WTC11 (cell line): ENCODE results near the gene C2CD2. TPM values are rescaled to one million over a fixed set of nuclear protein-coding genes. Genes with fewer than 3 reads are reported as not detected.

Experiments used
- ATAC-seq: fragments of 200-7000 bp; cut with Tn5 transposase; 2 replicates; pipeline ENCODE4 v1.10.0; 2021; ENCODE audit warnings: mild to moderate bottlenecking, moderate library complexity
- CTCF ChIA-PET: fragments of 300-600 bp; sonication (Branson Sonifier 250); formaldehyde crosslinking; loops from one replicate; lab custom pipeline; 2021; ENCODE audit warnings: antibody characterized with exemption; lab: Charles Lee
- POLR2A ChIA-PET: fragments of 350-600 bp; sonication (Branson Sonifier 250); formaldehyde crosslinking; loops from one replicate; lab custom pipeline; 2021; ENCODE audit warnings: antibody characterized with exemption; lab: Charles Lee
- DNase-seq: peaks from one replicate; pipeline ENCODE4 v3.0.0; 2021; ENCODE audit warnings: low spot score
- H3K27ac Mint-ChIP-seq: 2 replicates; pipeline ENCODE4 v1.8.0; 2021; ENCODE audit warnings: mixed read lengths
- H3K27me3 Mint-ChIP-seq: 2 replicates; pipeline ENCODE4 v1.8.0; 2021; ENCODE audit warnings: low read depth, mild to moderate bottlenecking, moderate library complexity, mixed read lengths
- H3K36me3 Mint-ChIP-seq: 2 replicates; pipeline ENCODE4 v1.8.0; 2021; ENCODE audit warnings: mixed read lengths
- H3K4me1 Mint-ChIP-seq: 2 replicates; pipeline ENCODE4 v1.8.0; 2022; ENCODE audit warnings: mixed read lengths
- H3K4me3 Mint-ChIP-seq: 2 replicates; pipeline ENCODE4 v1.8.0; 2021; ENCODE audit warnings: mild to moderate bottlenecking, moderate library complexity, mixed read lengths
- H3K9me3 Mint-ChIP-seq: 2 replicates; pipeline ENCODE4 v1.8.0; 2021; ENCODE audit warnings: mixed read lengths
- ATF3 ChIP-seq: sonication (generic); formaldehyde crosslinking; conservative IDR thresholded peaks from 2 replicates; pipeline ENCODE4 v1.8.1; 2022; ENCODE audit warnings: mild to moderate bottlenecking, missing genetic modification reagents
- CREB1 ChIP-seq: sonication (generic); formaldehyde crosslinking; IDR thresholded peaks from 2 replicates; pipeline ENCODE4 v1.8.0; 2023; ENCODE audit warnings: mild to moderate bottlenecking, missing genetic modification reagents
- EMX1 ChIP-seq: fragments of 250-450 bp; sonication (Bioruptor Pico); IDR thresholded peaks from 2 replicates; pipeline ENCODE4 v1.8.0; 2021; ENCODE audit warnings: mild to moderate bottlenecking
- ESRRA ChIP-seq: sonication (generic); formaldehyde crosslinking; IDR thresholded peaks from 2 replicates; pipeline ENCODE4 v1.8.1; 2022; ENCODE audit warnings: mild to moderate bottlenecking, missing genetic modification reagents, borderline replicate concordance
- FOXJ3 ChIP-seq: sonication (generic); formaldehyde crosslinking; IDR thresholded peaks from 2 replicates; pipeline ENCODE4 v1.9.0; 2021; ENCODE audit warnings: missing genetic modification reagents, mild to moderate bottlenecking, borderline replicate concordance
- GTF2I ChIP-seq: fragments of 250-450 bp; sonication (Bioruptor Pico); conservative IDR thresholded peaks from 2 replicates; pipeline ENCODE4 v1.4.0; 2021; ENCODE audit warnings: mild to moderate bottlenecking
- JAZF1 ChIP-seq: fragments of 250-450 bp; sonication (Bioruptor Pico); IDR thresholded peaks from 2 replicates; pipeline ENCODE4 v1.9.0; 2021; ENCODE audit warnings: moderate library complexity, mild to moderate bottlenecking, inconsistent platforms
- NFYB ChIP-seq: sonication (generic); formaldehyde crosslinking; conservative IDR thresholded peaks from 2 replicates; pipeline ENCODE4 v1.8.0; 2022; ENCODE audit warnings: low read depth, missing genetic modification reagents
- NR2C2 ChIP-seq: sonication (generic); formaldehyde crosslinking; IDR thresholded peaks from 2 replicates; pipeline ENCODE4 v1.8.0; 2022; ENCODE audit warnings: mild to moderate bottlenecking, missing genetic modification reagents
- PREB ChIP-seq: sonication (generic); formaldehyde crosslinking; IDR thresholded peaks from 2 replicates; pipeline ENCODE4 v1.8.1; 2022; ENCODE audit warnings: mild to moderate bottlenecking, missing genetic modification reagents, moderate library complexity, borderline replicate concordance
- PRRX2 ChIP-seq: fragments of 250-450 bp; sonication (Bioruptor Pico); IDR thresholded peaks from 2 replicates; pipeline ENCODE4 v1.8.0; 2021; ENCODE audit warnings: mild to moderate bottlenecking
- SMAD3 ChIP-seq: sonication (generic); formaldehyde crosslinking; IDR thresholded peaks from 2 replicates; pipeline ENCODE4 v1.8.0; 2022; ENCODE audit warnings: missing genetic modification reagents, mild to moderate bottlenecking, borderline replicate concordance
- STAT6 ChIP-seq: sonication (generic); formaldehyde crosslinking; conservative IDR thresholded peaks from 2 replicates; pipeline ENCODE4 v1.8.1; 2023; ENCODE audit warnings: mild to moderate bottlenecking, low read depth, missing genetic modification reagents, moderate library complexity
- TEAD4 ChIP-seq: sonication (generic); formaldehyde crosslinking; IDR thresholded peaks from 2 replicates; pipeline ENCODE4 v1.8.0; 2022; ENCODE audit warnings: mild to moderate bottlenecking, missing genetic modification reagents
- ZBTB21 ChIP-seq: sonication (generic); formaldehyde crosslinking; IDR thresholded peaks from 2 replicates; pipeline ENCODE4 v1.8.1; 2023; ENCODE audit warnings: mild to moderate bottlenecking, missing genetic modification reagents, borderline replicate concordance
- ZBTB43 ChIP-seq: sonication (generic); formaldehyde crosslinking; IDR thresholded peaks from 2 replicates; pipeline ENCODE4 v1.8.1; 2023; ENCODE audit warnings: mild to moderate bottlenecking, missing genetic modification reagents
- ZNF219 ChIP-seq: sonication (generic); formaldehyde crosslinking; IDR thresholded peaks from 2 replicates; pipeline ENCODE4 v1.8.0; 2023; ENCODE audit warnings: missing genetic modification reagents, mild to moderate bottlenecking, borderline replicate concordance
- ZNF416 ChIP-seq: fragments of 250-450 bp; sonication (Bioruptor Pico); IDR thresholded peaks from 2 replicates; pipeline ENCODE4 v1.9.0; 2021; ENCODE audit warnings: mild to moderate bottlenecking, inconsistent platforms
- total RNA-seq: library from RNA; stranded (reverse); gene quantifications from 3 replicates; pipeline ENCODE4 v1.2.3, GENCODE V29; 2021
- TF ChIP-seq, protein P1 (sequence below): sonication (generic); formaldehyde crosslinking; IDR thresholded peaks from 2 replicates; pipeline ENCODE4 v1.8.1; 2022; ENCODE audit warnings: low read depth, missing genetic modification reagents, borderline replicate concordance
- TF ChIP-seq, protein P2 (sequence below): fragments of 250-450 bp; sonication (Bioruptor Pico); IDR thresholded peaks from 2 replicates; pipeline ENCODE4 v1.9.0; 2021; ENCODE audit warnings: moderate library complexity, mild to moderate bottlenecking, inconsistent platforms, borderline replicate concordance
- TF ChIP-seq, protein P3 (sequence below): fragments of 200-600 bp; IDR thresholded peaks from 2 replicates; pipeline ENCODE4 v1.8.0; 2022; ENCODE audit warnings: antibody characterized with exemption
- TF ChIP-seq, protein P4 (sequence below): sonication (generic); formaldehyde crosslinking; IDR thresholded peaks from 2 replicates; pipeline ENCODE4 v1.8.0; 2023; ENCODE audit warnings: mild to moderate bottlenecking, missing genetic modification reagents

Gene C2CD2
- total RNA-seq, 1 experiment from 2014 or later: 11.2 TPM

DNA sequence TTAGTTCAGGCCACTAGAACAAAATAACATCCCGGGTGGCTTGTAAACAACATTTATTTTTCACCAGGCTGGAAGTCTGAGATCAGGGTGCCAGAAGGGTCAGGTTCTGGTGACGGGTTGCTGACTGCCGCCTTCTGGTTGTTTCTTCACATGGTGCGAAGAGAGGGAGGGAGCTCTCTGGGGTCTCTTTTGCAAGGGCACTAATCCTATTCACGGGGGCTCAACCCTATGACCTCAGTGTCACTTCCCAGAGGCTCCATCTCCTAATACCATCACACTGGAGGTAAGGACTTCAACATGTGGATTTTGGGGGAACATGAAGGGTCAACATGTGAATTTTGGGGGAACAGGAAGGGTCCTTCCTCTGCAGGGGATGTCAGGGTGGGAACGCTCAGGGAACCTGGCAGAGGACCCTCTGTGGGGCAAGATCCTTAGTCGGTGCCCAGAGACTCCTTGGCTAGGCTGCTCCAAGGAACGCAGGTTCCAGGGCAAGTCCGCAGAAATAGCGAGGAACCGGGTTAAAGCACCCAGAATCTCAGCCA is 8.7 kb upstream of the C2CD2 start:
- H3K27me3 Mint-ChIP-seq: no peaks in the 10 kb centered on the region
- POLR2A ChIA-PET: no interaction called here
- no peaks in the 10 kb centered on the region for H3K36me3 Mint-ChIP-seq
- H3K4me3 Mint-ChIP-seq: no peak overlapping the region
- H3K27ac Mint-ChIP-seq: no peak overlapping the region
- CTCF ChIA-PET: interaction anchor here (0.8 to 2.7 kb wide), 2 partner anchors 8 to 155 kb away, joined by 3 to 8 read pairs; no protein-coding TSS in a partner anchor
- ATAC-seq (no peak), DNase-seq (no peak)
- no peaks in the 10 kb centered on the region for H3K9me3 Mint-ChIP-seq
- peaks cover 21% of the 10 kb centered on the region for H3K4me1 Mint-ChIP-seq
- no peak for TF ChIP-seq TEAD4 (CRISPR knock-in tag)
- no peak for TF ChIP-seq NFYB (CRISPR knock-in tag)
- no peak for TF ChIP-seq JAZF1
- TF ChIP-seq ZBTB21: no peak
- TF ChIP-seq ATF3 (CRISPR knock-in tag): no peak
- no peak for TF ChIP-seq ESRRA (CRISPR knock-in tag)
- no peak for TF ChIP-seq SMAD3 (CRISPR knock-in tag)
- TF ChIP-seq, protein P1, sequence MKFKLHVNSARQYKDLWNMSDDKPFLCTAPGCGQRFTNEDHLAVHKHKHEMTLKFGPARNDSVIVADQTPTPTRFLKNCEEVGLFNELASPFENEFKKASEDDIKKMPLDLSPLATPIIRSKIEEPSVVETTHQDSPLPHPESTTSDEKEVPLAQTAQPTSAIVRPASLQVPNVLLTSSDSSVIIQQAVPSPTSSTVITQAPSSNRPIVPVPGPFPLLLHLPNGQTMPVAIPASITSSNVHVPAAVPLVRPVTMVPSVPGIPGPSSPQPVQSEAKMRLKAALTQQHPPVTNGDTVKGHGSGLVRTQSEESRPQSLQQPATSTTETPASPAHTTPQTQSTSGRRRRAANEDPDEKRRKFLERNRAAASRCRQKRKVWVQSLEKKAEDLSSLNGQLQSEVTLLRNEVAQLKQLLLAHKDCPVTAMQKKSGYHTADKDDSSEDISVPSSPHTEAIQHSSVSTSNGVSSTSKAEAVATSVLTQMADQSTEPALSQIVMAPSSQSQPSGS (CRISPR knock-in tag): no peak
- TF ChIP-seq ZNF219 (CRISPR knock-in tag): no peak
- TF ChIP-seq ZNF416 (CRISPR knock-in tag): no peak
- TF ChIP-seq, protein P2, sequence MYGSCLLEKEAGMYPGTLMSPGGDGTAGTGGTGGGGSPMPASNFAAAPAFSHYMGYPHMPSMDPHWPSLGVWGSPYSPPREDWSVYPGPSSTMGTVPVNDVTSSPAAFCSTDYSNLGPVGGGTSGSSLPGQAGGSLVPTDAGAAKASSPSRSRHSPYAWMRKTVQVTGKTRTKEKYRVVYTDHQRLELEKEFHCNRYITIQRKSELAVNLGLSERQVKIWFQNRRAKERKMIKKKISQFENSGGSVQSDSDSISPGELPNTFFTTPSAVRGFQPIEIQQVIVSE (CRISPR knock-in tag): no peak
- TF ChIP-seq NR2C2 (CRISPR knock-in tag): no peak
- TF ChIP-seq ZBTB43 (CRISPR knock-in tag): no peak
- TF ChIP-seq CREB1: no peak
- no peak for TF ChIP-seq PREB
- no peak for TF ChIP-seq EMX1 (CRISPR knock-in tag)
- no peak for TF ChIP-seq GTF2I (CRISPR knock-in tag)
- TF ChIP-seq FOXJ3 (CRISPR knock-in tag): no peak

GRCh38 chr21:41961753-41962152 is 7.9 kb upstream of the C2CD2 start:
- Mint-ChIP-seq H3K27ac (no peak overlapping the region), H3K4me3 (no peak overlapping the region), H3K27me3 (no peaks in the 10 kb centered on the region), H3K9me3 (no peaks in the 10 kb centered on the region), H3K36me3 (no peaks in the 10 kb centered on the region), H3K4me1 (peaks cover 18% of the 10 kb centered on the region)
- TF ChIP-seq ZNF219 (CRISPR knock-in tag): no peak
- TF ChIP-seq, protein P3, sequence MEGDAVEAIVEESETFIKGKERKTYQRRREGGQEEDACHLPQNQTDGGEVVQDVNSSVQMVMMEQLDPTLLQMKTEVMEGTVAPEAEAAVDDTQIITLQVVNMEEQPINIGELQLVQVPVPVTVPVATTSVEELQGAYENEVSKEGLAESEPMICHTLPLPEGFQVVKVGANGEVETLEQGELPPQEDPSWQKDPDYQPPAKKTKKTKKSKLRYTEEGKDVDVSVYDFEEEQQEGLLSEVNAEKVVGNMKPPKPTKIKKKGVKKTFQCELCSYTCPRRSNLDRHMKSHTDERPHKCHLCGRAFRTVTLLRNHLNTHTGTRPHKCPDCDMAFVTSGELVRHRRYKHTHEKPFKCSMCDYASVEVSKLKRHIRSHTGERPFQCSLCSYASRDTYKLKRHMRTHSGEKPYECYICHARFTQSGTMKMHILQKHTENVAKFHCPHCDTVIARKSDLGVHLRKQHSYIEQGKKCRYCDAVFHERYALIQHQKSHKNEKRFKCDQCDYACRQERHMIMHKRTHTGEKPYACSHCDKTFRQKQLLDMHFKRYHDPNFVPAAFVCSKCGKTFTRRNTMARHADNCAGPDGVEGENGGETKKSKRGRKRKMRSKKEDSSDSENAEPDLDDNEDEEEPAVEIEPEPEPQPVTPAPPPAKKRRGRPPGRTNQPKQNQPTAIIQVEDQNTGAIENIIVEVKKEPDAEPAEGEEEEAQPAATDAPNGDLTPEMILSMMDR: no peak
- no peak for TF ChIP-seq JAZF1
- TF ChIP-seq ATF3 (CRISPR knock-in tag): no peak
- TF ChIP-seq ZNF416 (CRISPR knock-in tag): no peak
- TF ChIP-seq, protein P4, sequence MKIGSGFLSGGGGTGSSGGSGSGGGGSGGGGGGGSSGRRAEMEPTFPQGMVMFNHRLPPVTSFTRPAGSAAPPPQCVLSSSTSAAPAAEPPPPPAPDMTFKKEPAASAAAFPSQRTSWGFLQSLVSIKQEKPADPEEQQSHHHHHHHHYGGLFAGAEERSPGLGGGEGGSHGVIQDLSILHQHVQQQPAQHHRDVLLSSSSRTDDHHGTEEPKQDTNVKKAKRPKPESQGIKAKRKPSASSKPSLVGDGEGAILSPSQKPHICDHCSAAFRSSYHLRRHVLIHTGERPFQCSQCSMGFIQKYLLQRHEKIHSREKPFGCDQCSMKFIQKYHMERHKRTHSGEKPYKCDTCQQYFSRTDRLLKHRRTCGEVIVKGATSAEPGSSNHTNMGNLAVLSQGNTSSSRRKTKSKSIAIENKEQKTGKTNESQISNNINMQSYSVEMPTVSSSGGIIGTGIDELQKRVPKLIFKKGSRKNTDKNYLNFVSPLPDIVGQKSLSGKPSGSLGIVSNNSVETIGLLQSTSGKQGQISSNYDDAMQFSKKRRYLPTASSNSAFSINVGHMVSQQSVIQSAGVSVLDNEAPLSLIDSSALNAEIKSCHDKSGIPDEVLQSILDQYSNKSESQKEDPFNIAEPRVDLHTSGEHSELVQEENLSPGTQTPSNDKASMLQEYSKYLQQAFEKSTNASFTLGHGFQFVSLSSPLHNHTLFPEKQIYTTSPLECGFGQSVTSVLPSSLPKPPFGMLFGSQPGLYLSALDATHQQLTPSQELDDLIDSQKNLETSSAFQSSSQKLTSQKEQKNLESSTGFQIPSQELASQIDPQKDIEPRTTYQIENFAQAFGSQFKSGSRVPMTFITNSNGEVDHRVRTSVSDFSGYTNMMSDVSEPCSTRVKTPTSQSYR (CRISPR knock-in tag): no peak
- no peak for TF ChIP-seq PRRX2 (CRISPR knock-in tag)
- TF ChIP-seq STAT6: no peak
- POLR2A ChIA-PET: no interaction called here
- CTCF ChIA-PET: interaction anchor here (1.0 to 2.7 kb wide), 5 partner anchors 12 to 349 kb away, joined by 3 to 10 read pairs (median 4); no protein-coding TSS in a partner anchor
- ATAC-seq (no peak), DNase-seq (no peak)
